ENCODE measurements around the gene PPP2R3B. TPM values are rescaled to one million over a fixed set of nuclear protein-coding genes. Genes with fewer than 3 reads are reported as not detected.

PPP2R3B gene
- total and polyA plus RNA-seq, 2 of the 13 experiments (the other 11 are each of a cell fraction or from before 2014, with no cell fraction given): 17.0 to 21.4 TPM

GRCh38 chrX:362937-363620 lies 23.6 kb downstream of the PPP2R3B start (continued):
- TF ChIP-seq NR2C2 (CRISPR knock-in tag; IDR thresholded peaks at IDR 0.05; ENCODE audit: borderline replicate concordance) (no peak), FLYWCH1 (CRISPR knock-in tag; IDR thresholded peaks at IDR 0.05) (no peak), ZNF710 (CRISPR knock-in tag; IDR thresholded peaks at IDR 0.05; ENCODE audit: borderline replicate concordance) (no peak), HOXA7 (CRISPR knock-in tag; IDR thresholded peaks at IDR 0.05) (no peak), ZNF678 (CRISPR knock-in tag; IDR thresholded peaks at IDR 0.05) (no peak), ZNF3 (CRISPR knock-in tag; IDR thresholded peaks at IDR 0.05) (no peak), ISL2 (CRISPR knock-in tag; IDR thresholded peaks at IDR 0.05) (no peak), JUN (CRISPR knock-in tag; IDR thresholded peaks at IDR 0.05) (no peak), ETV5 (CRISPR knock-in tag; IDR thresholded peaks at IDR 0.05; ENCODE audit: borderline replicate concordance) (no peak), SIX4 (CRISPR knock-in tag; IDR thresholded peaks at IDR 0.05) (no peak), THAP8 (CRISPR knock-in tag; IDR thresholded peaks at IDR 0.05; ENCODE audit: borderline replicate concordance) (no peak)

- CTCF ChIA-PET (ENCODE audit: low intra/inter-chr PET ratio, low total read pairs): no interaction called here
- POLR2A ChIA-PET: no interaction called here
- Histone ChIP-seq H3K27ac (ENCODE audit: extremely low read length, insufficient read depth, low read length) (no peak overlapping the region), H3K4me1 (ENCODE audit: insufficient read depth, low read length) (no peaks in the 10 kb centered on the region), H3K79me2 (ENCODE audit: insufficient read depth, low read length) (no peaks in the 10 kb centered on the region), H3K27me3 (ENCODE audit: control insufficient read depth in 1 of 2, insufficient read depth in 2 of 2, low read length in 2 of 2) (no peaks in the 10 kb centered on the region), H2AFZ (ENCODE audit: low read length) (no peak overlapping the region), H3K4me3 (replicated peaks in 1 of 3; ENCODE audit: insufficient read depth in 1 of 3, low read depth in 2 of 3, low read length in 3 of 3) (no peak overlapping the region), H3K9me3 (ENCODE audit: low read length) (no peaks in the 10 kb centered on the region), H3K9ac (ENCODE audit: insufficient read depth, low read depth, low read length) (no peak overlapping the region), H3K36me3 (replicated peaks in 1 of 2; ENCODE audit: control insufficient read depth in 1 of 2, insufficient read depth in 2 of 2, low read length in 2 of 2) (peaks cover 2 to 10% of the 10 kb centered on the region in 2 experiments; a peak in 1 of 5 replicates), H4K20me1 (ENCODE audit: insufficient read depth, low read length) (0 out of 2 replicates have a peak, but pooled peaks cover 2% of the 10 kb centered on the region), H3K4me2 (ENCODE audit: low read depth, low read length) (no peak overlapping the region)
- intact Hi-C loops (cut with micrococcal nuclease; ENCODE audit: unreplicated experiment) (no loop called here), in situ Hi-C loops (cut with HindIII; ENCODE audit: extremely low pct_ligation_motif_present, low pct_unique_long_range_greater_than_20kb) (no loop called here)
- ATAC-seq (peak; percentile 33; the same call in 2 of the 3 replicates), FAIRE-seq (no peak), DNase-seq (ENCODE audit: low spot score) (no peak)
- WGBS (ENCODE audit: low lambda C conversion rate): 94% methylated on average over 13 of the region's 13 CpGs
- BruUV-seq (replicated peaks): no TSS peak
- TF ChIP-seq ZEB1 (IDR thresholded peaks at IDR 0.05; ENCODE audit: insufficient replicate concordance, low read depth): no peak
- no peak for TF ChIP-seq NRL (CRISPR knock-in tag; IDR thresholded peaks at IDR 0.05; ENCODE audit: borderline replicate concordance)
- no peak for TF ChIP-seq TOE1 (CRISPR knock-in tag; IDR thresholded peaks at IDR 0.05)
Measured at GRCh38 chrX:362351-362750, 24.4 kb downstream of the PPP2R3B start.

Data from HepG2 (cell line).